Mesendoderm (in vitro differentiated cells): ENCODE results near the gene ODAD3.
A peak's percentile ranks its signal among the peaks of the same experiment; 100 is the strongest.
"Not testable (repeated sequence)": the region's sequence is repeated elsewhere in the genome, so short reads cannot be mapped to it uniquely, and the experiment has no call there.

Experiments used
- DNase-seq: peaks from one replicate; pipeline ENCODE4 v3.0.0; 2013
- H2AK5ac ChIP-seq: 2 replicates; pipeline ENCODE4 v1.6.1; 2013; ENCODE audit warnings: low read length, inconsistent platforms
- H2BK120ac ChIP-seq: 2 replicates; pipeline ENCODE4 v1.6.1; 2013; ENCODE audit warnings: low read depth, mild to moderate bottlenecking, low read length, moderate library complexity, mixed read lengths
- H2BK15ac ChIP-seq: replicated peaks from 2 replicates; pipeline ENCODE4 v1.6.1; 2013; ENCODE audit warnings: low read depth, mild to moderate bottlenecking, moderate library complexity
- H2BK5ac ChIP-seq: 2 replicates; pipeline ENCODE4 v1.6.1; 2013; ENCODE audit warnings: low read length, inconsistent platforms
- H3K18ac ChIP-seq: 2 replicates; pipeline ENCODE4 v1.6.1; 2013; ENCODE audit warnings: mild to moderate bottlenecking, low read length, mixed read lengths
- H3K23ac ChIP-seq: one replicate; pipeline ENCODE4 v1.6.1; 2013; ENCODE audit warnings: low read length
- H3K27ac ChIP-seq: 2 replicates; pipeline ENCODE4 v1.5.1; 2013; ENCODE audit warnings: low read depth, mild to moderate bottlenecking, inconsistent platforms, low read length, moderate library complexity
- H3K27me3 ChIP-seq: 2 replicates; pipeline ENCODE4 v1.6.1; 2013; ENCODE audit warnings: low read length, control low read depth, mild to moderate bottlenecking, inconsistent platforms; ENCODE audit not compliant: insufficient read depth, poor library complexity
- H3K36me3 ChIP-seq: 2 replicates; pipeline ENCODE4 v1.6.1; 2013; ENCODE audit warnings: low read length, inconsistent platforms; ENCODE audit not compliant: control insufficient read depth, insufficient read depth
- H3K4ac ChIP-seq: one replicate; pipeline ENCODE4 v1.6.1; 2013; ENCODE audit warnings: low read depth, mild to moderate bottlenecking, low read length, moderate library complexity
- H3K4me1 ChIP-seq: 2 replicates; pipeline ENCODE4 v1.6.1; 2013; ENCODE audit warnings: low read depth, low read length, inconsistent platforms; ENCODE audit not compliant: control insufficient read depth
- H3K4me2 ChIP-seq: 2 replicates; pipeline ENCODE4 v1.6.1; 2013; ENCODE audit warnings: low read length
- H3K4me3 ChIP-seq: 2 replicates; pipeline ENCODE4 v1.5.1; 2013; ENCODE audit warnings: mild to moderate bottlenecking, low read length
- H3K56ac ChIP-seq: one replicate; pipeline ENCODE4 v1.6.1; 2013; ENCODE audit warnings: low read length
- H3K79me1 ChIP-seq: 2 replicates; pipeline ENCODE4 v1.6.1; 2013; ENCODE audit warnings: low read length, inconsistent platforms
- H3K79me2 ChIP-seq: 2 replicates; pipeline ENCODE4 v1.6.1; 2013; ENCODE audit warnings: mild to moderate bottlenecking, low read length; ENCODE audit not compliant: control insufficient read depth, insufficient read depth
- H3K9ac ChIP-seq: 2 replicates; pipeline ENCODE4 v1.6.1; 2013; ENCODE audit warnings: low read length, inconsistent platforms
- H4K5ac ChIP-seq: one replicate; pipeline ENCODE4 v1.6.1; 2013; ENCODE audit warnings: low read length
- H4K8ac ChIP-seq: one replicate; pipeline ENCODE4 v1.6.1; 2013; ENCODE audit warnings: low read depth, mild to moderate bottlenecking, control low read depth, low read length, moderate library complexity
- WGBS: extraction: QIAGEN DNeasy Blood & Tissue Kit; methylation state at CpG from one replicate; pipeline ENCODE4 v1.1.7; 2013; ENCODE audit warnings: low lambda C conversion rate, missing lambda C conversion rate; ENCODE audit not compliant: insufficient coverage; ENCODE audit errors: extremely low coverage; 5-methylcytosine and 5-hydroxymethylcytosine counted together

The ODAD3 gene

DNA sequence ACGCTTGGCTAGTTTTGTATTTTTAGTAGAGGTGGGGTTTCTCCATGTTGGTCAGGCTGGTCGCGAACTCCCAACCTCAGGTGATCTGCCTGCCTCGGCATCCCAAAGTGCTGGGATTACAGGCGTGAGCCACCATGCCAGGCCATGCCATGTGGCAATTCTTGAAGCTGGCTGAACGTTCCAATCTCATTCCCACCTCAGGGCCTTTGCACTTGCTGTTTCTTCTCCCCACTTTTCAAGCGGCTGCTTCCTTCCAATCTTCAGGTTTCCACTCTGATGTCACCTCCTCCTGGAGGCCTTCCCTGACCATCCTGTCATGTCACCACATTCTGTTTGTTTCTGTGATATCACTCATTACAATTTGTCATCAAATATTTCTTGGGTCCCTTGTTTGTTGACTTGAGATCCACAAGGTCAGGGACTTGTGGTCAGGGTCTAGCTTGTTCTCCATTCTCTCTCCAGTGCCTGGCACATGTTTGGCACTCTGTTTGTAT is 55.0 kb downstream of the ODAD3 start:
- no peak overlapping the region for H3K4me2 ChIP-seq
- no peak overlapping the region for H4K8ac ChIP-seq
- no peak overlapping the region for H3K23ac ChIP-seq
- H3K4me3 ChIP-seq: no peak overlapping the region
- H4K5ac ChIP-seq: no peak overlapping the region
- H3K4me1 ChIP-seq: no peaks in the 10 kb centered on the region
- H3K9ac ChIP-seq: no peak overlapping the region
- no peak for DNase-seq
- no peak overlapping the region for H2BK5ac ChIP-seq
- H3K27ac ChIP-seq: no peak overlapping the region
- no CpG with 5 or more reads among the region's 7 CpGs for WGBS
- no peak overlapping the region for H2AK5ac ChIP-seq
- no peaks in the 10 kb centered on the region for H3K79me1 ChIP-seq
- H3K18ac ChIP-seq: no peak overlapping the region
- H2BK120ac ChIP-seq: no peak overlapping the region
- H3K27me3 ChIP-seq: no peaks in the 10 kb centered on the region
- H3K4ac ChIP-seq: no peak overlapping the region
- H3K79me2 ChIP-seq: no peaks in the 10 kb centered on the region
- no peak overlapping the region for H2BK15ac ChIP-seq
- no peak overlapping the region for H3K56ac ChIP-seq
- H3K36me3 ChIP-seq: no peaks in the 10 kb centered on the region

GRCh38 chr19:11379269-11379845 is 55.6 kb downstream of the ODAD3 start:
- H3K4ac ChIP-seq, DNase-seq, H2BK120ac ChIP-seq, H3K36me3 ChIP-seq, H3K27me3 ChIP-seq, H3K56ac ChIP-seq, H3K4me3 ChIP-seq, H3K27ac ChIP-seq, H3K18ac ChIP-seq, H4K8ac ChIP-seq, H3K23ac ChIP-seq, H3K4me2 ChIP-seq, H2BK5ac ChIP-seq, H3K79me1 ChIP-seq, H4K5ac ChIP-seq, H3K4me1 ChIP-seq, H3K79me2 ChIP-seq, H2AK5ac ChIP-seq, H2BK15ac ChIP-seq, H3K9ac ChIP-seq: not testable (repeated sequence)
- no CpG with 5 or more reads among the region's 14 CpGs for WGBS

DNA sequence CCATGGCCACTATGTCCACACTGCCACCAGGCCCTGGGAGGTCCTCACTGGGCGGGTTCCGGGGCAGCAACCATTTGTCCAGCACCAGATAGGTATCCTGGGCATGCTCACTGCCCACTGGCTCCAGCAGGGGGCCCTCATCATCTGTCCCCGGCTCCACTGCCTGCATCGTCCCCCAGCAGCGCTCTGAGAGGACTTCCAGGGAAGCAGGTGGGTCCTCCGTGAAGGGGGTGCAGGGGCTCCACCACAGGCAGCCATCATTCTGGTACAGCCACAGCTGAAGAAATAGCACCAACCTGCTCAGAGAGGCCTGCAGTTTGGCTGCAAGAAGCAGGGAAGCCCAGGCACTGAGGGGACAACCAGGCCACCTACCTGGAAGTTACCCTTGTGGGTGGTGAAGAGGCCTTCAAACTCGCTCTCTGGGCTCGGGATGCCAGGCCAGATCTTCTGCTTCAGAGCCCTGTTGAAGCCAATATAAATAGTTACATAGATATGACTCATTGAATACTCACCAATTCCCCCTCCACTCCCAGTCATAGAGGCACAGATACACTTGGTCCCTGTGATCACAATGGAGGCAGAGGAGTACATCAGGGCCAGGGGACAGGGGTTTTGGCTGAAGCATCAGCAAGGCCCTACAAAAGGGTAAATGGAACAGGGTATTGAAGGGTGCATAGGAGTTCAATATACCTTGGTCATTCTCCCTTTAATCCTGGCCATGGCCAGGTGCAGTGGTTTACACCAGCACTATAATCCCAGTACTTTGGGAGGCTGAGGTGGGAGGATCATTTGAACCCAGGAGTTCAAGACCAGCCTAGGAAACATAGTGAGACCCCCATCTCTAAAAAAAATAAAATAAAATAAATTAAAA is 56.4 kb downstream of the ODAD3 start:
- Histone ChIP-seq H2AK5ac (no peak overlapping the region), H3K9ac (no peak overlapping the region), H4K8ac (no peak overlapping the region), H3K4ac (no peak overlapping the region), H3K4me2 (no peak overlapping the region), H3K56ac (peak overlapping the region; percentile 5), H3K27me3 (no peaks in the 10 kb centered on the region), H4K5ac (no peak overlapping the region), H2BK15ac (no peak overlapping the region), H3K4me1 (no peaks in the 10 kb centered on the region), H3K79me2 (no peaks in the 10 kb centered on the region), H3K79me1 (no peaks in the 10 kb centered on the region), H2BK5ac (no peak overlapping the region), H2BK120ac (no peak overlapping the region), H3K23ac (no peak overlapping the region), H3K27ac (no peak overlapping the region), H3K4me3 (no peak overlapping the region), H3K36me3 (no peaks in the 10 kb centered on the region), H3K18ac (no peak overlapping the region)
- no CpG with 5 or more reads among the region's 8 CpGs for WGBS
- peak; percentile 75 for DNase-seq

- DNase-seq: no peak
- H3K56ac ChIP-seq: no peak overlapping the region
- H3K4ac ChIP-seq: no peak overlapping the region
- H3K9ac ChIP-seq: no peak overlapping the region
- no peak overlapping the region for H2BK15ac ChIP-seq
- H3K36me3 ChIP-seq: no peaks in the 10 kb centered on the region
- no peak overlapping the region for H2BK5ac ChIP-seq
- no peak overlapping the region for H2AK5ac ChIP-seq
- no peak overlapping the region for H3K23ac ChIP-seq
- H3K27me3 ChIP-seq: no peaks in the 10 kb centered on the region
- H3K4me2 ChIP-seq: no peak overlapping the region
- H4K8ac ChIP-seq: no peak overlapping the region
- no peaks in the 10 kb centered on the region for H3K79me1 ChIP-seq
- no peak overlapping the region for H4K5ac ChIP-seq
- no peaks in the 10 kb centered on the region for H3K4me1 ChIP-seq
- no peak overlapping the region for H3K27ac ChIP-seq
- WGBS: no CpG with 5 or more reads among the region's 3 CpGs
- H2BK120ac ChIP-seq: no peak overlapping the region
- no peak overlapping the region for H3K4me3 ChIP-seq
- H3K18ac ChIP-seq: no peak overlapping the region
- H3K79me2 ChIP-seq: no peaks in the 10 kb centered on the region
These were observed 57.2 kb downstream of the ODAD3 start for GRCh38 chr19:11377756-11378155.

GRCh38 chr19:11377237-11377636 is 57.7 kb downstream of the ODAD3 start:
- no peak overlapping the region for H2BK15ac ChIP-seq
- no peak overlapping the region for H3K4me3 ChIP-seq
- H2AK5ac ChIP-seq: no peak overlapping the region
- no peaks in the 10 kb centered on the region for H3K79me2 ChIP-seq
- no peaks in the 10 kb centered on the region for H3K79me1 ChIP-seq
- peak overlapping the region; percentile 97 for H4K5ac ChIP-seq
- no peak overlapping the region for H3K9ac ChIP-seq
- H3K56ac ChIP-seq: no peak overlapping the region
- no peak overlapping the region for H3K4ac ChIP-seq
- no peak for DNase-seq
- no peaks in the 10 kb centered on the region for H3K27me3 ChIP-seq
- no peak overlapping the region for H3K23ac ChIP-seq
- no peak overlapping the region for H3K18ac ChIP-seq
- H3K27ac ChIP-seq: no peak overlapping the region
- no peaks in the 10 kb centered on the region for H3K36me3 ChIP-seq
- H3K4me1 ChIP-seq: no peaks in the 10 kb centered on the region
- no peak overlapping the region for H4K8ac ChIP-seq
- no peak overlapping the region for H2BK5ac ChIP-seq
- H2BK120ac ChIP-seq: no peak overlapping the region
- H3K4me2 ChIP-seq: no peak overlapping the region
